K562 (cell line): ENCODE data around the gene GRK4. TPM values are rescaled to one million over a fixed set of nuclear protein-coding genes. Genes with fewer than 3 reads are reported as not detected.

Source experiments
- ATF7 ChIP-seq: fragments of 450-650 bp; IDR thresholded peaks from 2 replicates; pipeline ENCODE4 v1.7.1; 2014; ENCODE audit warnings: mild to moderate bottlenecking, moderate library complexity
- CSDE1 ChIP-seq, 2 experiments: fragments of 450-650 bp; IDR thresholded peaks; 2 replicates each; pipeline ENCODE4 v1.6.1; 2016; ENCODE audit warnings: mild to moderate bottlenecking in 1 of 2
- EHMT2 ChIP-seq: fragments of 450-650 bp; IDR thresholded peaks from 2 replicates; pipeline ENCODE4 v1.6.1; 2018; ENCODE audit warnings: antibody characterized with exemption
- ELF4 ChIP-seq: fragments of 450-650 bp; formaldehyde crosslinking; IDR thresholded peaks from 2 replicates; pipeline ENCODE4 v1.4.0; 2022; ENCODE audit warnings: missing genetic modification characterization
- EP400 ChIP-seq: fragments of 450-650 bp; IDR thresholded peaks from 2 replicates; pipeline ENCODE4 v1.6.1; 2017; ENCODE audit warnings: antibody characterized with exemption, mild to moderate bottlenecking, moderate library complexity
- ERF ChIP-seq: fragments of 450-650 bp; formaldehyde crosslinking; IDR thresholded peaks from 2 replicates; pipeline ENCODE4 v1.4.0; 2020; ENCODE audit warnings: mild to moderate bottlenecking, mixed read lengths
- ESRRA ChIP-seq: fragments of 450-650 bp; IDR thresholded peaks from 2 replicates; pipeline ENCODE4 v1.6.1; 2014; ENCODE audit warnings: low read depth, mild to moderate bottlenecking, moderate library complexity, borderline replicate concordance
- GTF2F1 ChIP-seq: IDR thresholded peaks from 2 replicates; pipeline ENCODE4 v1.6.1; 2011; ENCODE audit warnings: low read depth, low read length, improper control_type of control experiment
- HLTF ChIP-seq: fragments of 450-650 bp; IDR thresholded peaks from 2 replicates; pipeline ENCODE4 v1.6.1; 2016
- HNRNPUL1 ChIP-seq: fragments of 200-400 bp; formaldehyde crosslinking; IDR thresholded peaks from 2 replicates; pipeline ENCODE4 v1.6.1; 2017; ENCODE audit warnings: low read length
- MEIS2 ChIP-seq: fragments of 450-650 bp; IDR thresholded peaks from 2 replicates; pipeline ENCODE4 v1.6.1; 2014; ENCODE audit warnings: mild to moderate bottlenecking; ENCODE audit not compliant: partially characterized antibody
- PRMT5 ChIP-seq: sonication (generic); formaldehyde crosslinking; IDR thresholded peaks from 2 replicates; pipeline ENCODE4 v1.5.0; 2020; ENCODE audit warnings: missing genetic modification reagents
- RAD51 ChIP-seq: fragments of 450-650 bp; IDR thresholded peaks from 2 replicates; pipeline ENCODE4 v1.7.1; 2016; ENCODE audit warnings: low read depth, mild to moderate bottlenecking, borderline replicate concordance
- RBM17 ChIP-seq: fragments of 200-400 bp; formaldehyde crosslinking; IDR thresholded peaks from 2 replicates; pipeline ENCODE4 v1.6.1; 2017; ENCODE audit warnings: low read depth, mild to moderate bottlenecking, low read length, borderline replicate concordance
- RUNX1 ChIP-seq: sonication (generic); IDR thresholded peaks from 2 replicates; pipeline ENCODE4 v1.6.1; 2016; ENCODE audit warnings: antibody characterized with exemption, low read depth
- TBP ChIP-seq: optimal IDR thresholded peaks from 2 replicates; pipeline ENCODE3; 2011; ENCODE audit warnings: low read depth, low read length, improper control_type of control experiment
- XRCC3 ChIP-seq: fragments of 450-650 bp; IDR thresholded peaks from 2 replicates; pipeline ENCODE4 v1.6.1; 2017; ENCODE audit warnings: mild to moderate bottlenecking, moderate library complexity
- ZNF253 ChIP-seq: fragments of 250-450 bp; sonication (Bioruptor Pico); conservative IDR thresholded peaks from 2 replicates; pipeline ENCODE4 v1.6.1; 2021; ENCODE audit warnings: mild to moderate bottlenecking
- ZNF354B ChIP-seq: fragments of 250-450 bp; sonication (Bioruptor Pico); IDR thresholded peaks from 2 replicates; pipeline ENCODE4 v1.4.0; 2020
- ZNF589 ChIP-seq: fragments of 200-800 bp; sonication (Bioruptor generic); IDR thresholded peaks from 2 replicates; pipeline ENCODE4 v1.6.1; 2016; ENCODE audit warnings: low read depth, missing genetic modification characterization, missing compliant biosample characterization
- polyA plus RNA-seq, 8 experiments: library from polyadenylated mRNA; depleted of rRNA in 4 of 8; stranded (reverse) in 5 of 8; unstranded in 3 of 8; fragments of >200 nt; fragmentation: Nextera tagmentation in 2 of 8; fragmentation: Illumina TruSeq in 1 of 8; extraction: Ambion mirVana in 2 of 8; extraction: Trizol in 1 of 8; gene quantifications; 2 replicates each; pipeline versions ENCODE4 v1.2.1 to v1.2.3, GENCODE V29; 2011 to 2014; ENCODE audit warnings: inconsistent platforms in 1 of 8, missing spikeins in 1 of 8
- total RNA-seq, 7 experiments: library from RNA; depleted of rRNA in 6 of 7; stranded (reverse); fragments of >200 nt in 6 of 7; fragmentation: Illumina TruSeq in 2 of 7; extraction: Trizol in 2 of 7; gene quantifications; 2 replicates each; pipeline versions ENCODE4 v1.2.1 to v1.2.3, GENCODE V29; 2011 to 2021; ENCODE audit warnings: low replicate concordance in 1 of 7
- TF ChIP-seq, protein P1 (sequence below): fragments of 250-450 bp; sonication (Bioruptor Pico); IDR thresholded peaks from 2 replicates; pipeline ENCODE4 v1.5.0; 2021; ENCODE audit warnings: mild to moderate bottlenecking, moderate library complexity
- TF ChIP-seq, protein P2 (sequence below): sonication (generic); formaldehyde crosslinking; IDR thresholded peaks from 2 replicates; pipeline ENCODE4 v1.9.0; 2022; ENCODE audit warnings: mild to moderate bottlenecking, missing genetic modification reagents
- TF ChIP-seq, protein P3 (sequence below): IDR thresholded peaks from 2 replicates; pipeline ENCODE4 v1.6.1; 2011; ENCODE audit not compliant: insufficient read length; ENCODE audit errors: extremely low read depth
- TF ChIP-seq, protein P4 (sequence below): sonication (generic); formaldehyde crosslinking; IDR thresholded peaks from 2 replicates; pipeline ENCODE4 v1.8.0; 2022; ENCODE audit warnings: missing genetic modification reagents, mild to moderate bottlenecking, moderate library complexity, borderline replicate concordance
- TF ChIP-seq, protein P5 (sequence below): fragments of 450-650 bp; conservative IDR thresholded peaks from 2 replicates; pipeline ENCODE4 v1.6.1; 2016; ENCODE audit warnings: missing genetic modification characterization, low read depth, mild to moderate bottlenecking, control low read depth, missing compliant biosample characterization

Gene GRK4
- total and polyA plus RNA-seq, 9 of the 15 experiments (the other 6 are each of a cell fraction or from before 2014, with no cell fraction given), result 1.1 to 4.8 (median 2.6) TPM

DNA sequence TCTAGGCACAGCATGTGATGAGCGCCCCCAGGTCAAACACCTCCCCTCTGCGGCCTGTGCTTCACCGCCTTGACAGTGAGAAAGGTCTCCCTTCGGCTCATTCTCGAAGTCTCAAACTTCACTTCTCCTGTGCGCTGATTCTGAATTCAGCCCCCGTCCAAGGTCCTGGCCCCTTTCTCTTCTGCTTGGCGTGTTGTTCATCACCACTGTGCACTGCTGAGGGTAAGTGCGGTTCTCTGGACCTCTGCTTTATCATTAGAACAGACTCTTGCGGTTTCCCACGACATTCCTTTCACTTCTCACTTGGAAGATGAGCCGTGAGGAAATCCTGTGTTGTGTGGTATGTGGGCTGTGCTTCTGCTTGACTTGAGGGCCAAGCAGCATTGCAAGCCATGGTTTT is 99.1 kb downstream of the GRK4 start (continued):
- TF ChIP-seq, protein P1, sequence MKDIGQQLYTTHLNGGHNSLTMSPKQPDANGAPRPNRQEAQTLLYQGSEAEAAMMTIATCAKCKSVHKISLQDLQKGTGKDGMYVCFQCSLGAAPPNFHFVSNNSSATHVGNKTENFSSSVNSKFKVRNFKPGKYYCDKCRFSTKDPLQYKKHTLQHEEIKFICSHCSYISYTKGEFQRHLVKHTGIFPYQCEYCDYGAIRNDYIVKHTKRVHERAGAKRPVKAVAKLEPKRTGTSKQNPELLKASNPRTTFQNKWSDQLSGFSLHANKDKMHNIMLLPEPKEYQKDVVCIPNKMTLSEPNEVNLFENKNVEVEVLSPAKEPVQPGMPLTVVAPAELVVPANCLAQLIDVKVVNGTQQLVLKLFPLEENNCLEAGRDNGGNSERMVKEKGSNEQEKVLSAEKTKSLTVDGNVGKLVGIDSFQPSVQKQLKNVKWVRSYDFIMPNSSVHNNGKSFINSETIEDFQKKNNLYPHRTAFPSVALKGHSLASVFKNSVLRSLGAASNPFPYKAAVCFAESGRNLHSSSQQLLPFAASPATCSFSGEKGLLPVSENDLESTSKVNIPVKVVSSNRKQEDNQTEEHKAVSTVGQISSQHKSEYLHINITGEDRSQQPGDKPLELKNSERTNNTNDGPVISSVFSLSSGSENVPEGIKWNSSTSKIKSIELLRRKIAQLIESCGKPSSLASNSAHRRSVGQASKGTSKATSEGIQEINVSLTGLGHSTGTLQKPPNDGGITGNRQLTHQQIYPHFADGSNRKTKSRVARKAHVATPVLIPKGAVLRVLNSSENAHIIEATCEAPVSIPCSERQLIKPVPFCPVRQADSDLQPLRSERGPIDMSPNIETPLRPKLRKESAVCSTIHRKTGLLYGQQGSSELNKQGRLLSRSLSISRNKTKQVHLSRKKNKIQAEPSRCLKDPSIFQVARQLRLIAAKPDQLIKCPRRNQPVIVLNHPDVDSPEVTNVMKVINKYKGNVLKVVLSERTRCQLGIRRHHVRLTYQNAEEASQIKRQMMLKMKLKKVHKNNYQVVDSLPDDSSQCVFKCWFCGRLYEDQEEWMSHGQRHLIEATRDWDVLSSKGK (CRISPR knock-in tag), result no peak
- TF ChIP-seq TBP (no peak), EP400 (no peak), RBM17 (no peak), ZNF253 (CRISPR knock-in tag) (no peak), ATF7 (no peak), ZNF589 (no peak), EHMT2 (peak; percentile 84), ESRRA (peak; percentile 73; the same call in 1 of the 2 replicates), MEIS2 (peak; percentile 11), RUNX1 (no peak), CSDE1 (IDR thresholded peaks at IDR 0.05) (no peak), ERF (CRISPR knock-in tag) (no peak), ELF4 (CRISPR knock-in tag) (no peak), GTF2F1 (no peak), HNRNPUL1 (no peak), ZNF354B (CRISPR knock-in tag) (no peak), XRCC3 (no peak), RAD51 (no peak), PRMT5 (no peak), HLTF (no peak)
- TF ChIP-seq, protein P2, sequence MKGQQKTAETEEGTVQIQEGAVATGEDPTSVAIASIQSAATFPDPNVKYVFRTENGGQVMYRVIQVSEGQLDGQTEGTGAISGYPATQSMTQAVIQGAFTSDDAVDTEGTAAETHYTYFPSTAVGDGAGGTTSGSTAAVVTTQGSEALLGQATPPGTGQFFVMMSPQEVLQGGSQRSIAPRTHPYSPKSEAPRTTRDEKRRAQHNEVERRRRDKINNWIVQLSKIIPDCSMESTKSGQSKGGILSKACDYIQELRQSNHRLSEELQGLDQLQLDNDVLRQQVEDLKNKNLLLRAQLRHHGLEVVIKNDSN (CRISPR knock-in tag), result no peak
- TF ChIP-seq, protein P3, sequence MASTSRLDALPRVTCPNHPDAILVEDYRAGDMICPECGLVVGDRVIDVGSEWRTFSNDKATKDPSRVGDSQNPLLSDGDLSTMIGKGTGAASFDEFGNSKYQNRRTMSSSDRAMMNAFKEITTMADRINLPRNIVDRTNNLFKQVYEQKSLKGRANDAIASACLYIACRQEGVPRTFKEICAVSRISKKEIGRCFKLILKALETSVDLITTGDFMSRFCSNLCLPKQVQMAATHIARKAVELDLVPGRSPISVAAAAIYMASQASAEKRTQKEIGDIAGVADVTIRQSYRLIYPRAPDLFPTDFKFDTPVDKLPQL, result no peak
- TF ChIP-seq, protein P4, sequence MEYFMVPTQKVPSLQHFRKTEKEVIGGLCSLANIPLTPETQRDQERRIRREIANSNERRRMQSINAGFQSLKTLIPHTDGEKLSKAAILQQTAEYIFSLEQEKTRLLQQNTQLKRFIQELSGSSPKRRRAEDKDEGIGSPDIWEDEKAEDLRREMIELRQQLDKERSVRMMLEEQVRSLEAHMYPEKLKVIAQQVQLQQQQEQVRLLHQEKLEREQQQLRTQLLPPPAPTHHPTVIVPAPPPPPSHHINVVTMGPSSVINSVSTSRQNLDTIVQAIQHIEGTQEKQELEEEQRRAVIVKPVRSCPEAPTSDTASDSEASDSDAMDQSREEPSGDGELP (CRISPR knock-in tag), result no peak
- TF ChIP-seq, protein P5, sequence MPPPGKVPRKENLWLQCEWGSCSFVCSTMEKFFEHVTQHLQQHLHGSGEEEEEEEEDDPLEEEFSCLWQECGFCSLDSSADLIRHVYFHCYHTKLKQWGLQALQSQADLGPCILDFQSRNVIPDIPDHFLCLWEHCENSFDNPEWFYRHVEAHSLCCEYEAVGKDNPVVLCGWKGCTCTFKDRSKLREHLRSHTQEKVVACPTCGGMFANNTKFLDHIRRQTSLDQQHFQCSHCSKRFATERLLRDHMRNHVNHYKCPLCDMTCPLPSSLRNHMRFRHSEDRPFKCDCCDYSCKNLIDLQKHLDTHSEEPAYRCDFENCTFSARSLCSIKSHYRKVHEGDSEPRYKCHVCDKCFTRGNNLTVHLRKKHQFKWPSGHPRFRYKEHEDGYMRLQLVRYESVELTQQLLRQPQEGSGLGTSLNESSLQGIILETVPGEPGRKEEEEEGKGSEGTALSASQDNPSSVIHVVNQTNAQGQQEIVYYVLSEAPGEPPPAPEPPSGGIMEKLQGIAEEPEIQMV (tag), result no peak
